Measurements from ENCODE around the gene ITPRIP.

The ITPRIP gene

DNA sequence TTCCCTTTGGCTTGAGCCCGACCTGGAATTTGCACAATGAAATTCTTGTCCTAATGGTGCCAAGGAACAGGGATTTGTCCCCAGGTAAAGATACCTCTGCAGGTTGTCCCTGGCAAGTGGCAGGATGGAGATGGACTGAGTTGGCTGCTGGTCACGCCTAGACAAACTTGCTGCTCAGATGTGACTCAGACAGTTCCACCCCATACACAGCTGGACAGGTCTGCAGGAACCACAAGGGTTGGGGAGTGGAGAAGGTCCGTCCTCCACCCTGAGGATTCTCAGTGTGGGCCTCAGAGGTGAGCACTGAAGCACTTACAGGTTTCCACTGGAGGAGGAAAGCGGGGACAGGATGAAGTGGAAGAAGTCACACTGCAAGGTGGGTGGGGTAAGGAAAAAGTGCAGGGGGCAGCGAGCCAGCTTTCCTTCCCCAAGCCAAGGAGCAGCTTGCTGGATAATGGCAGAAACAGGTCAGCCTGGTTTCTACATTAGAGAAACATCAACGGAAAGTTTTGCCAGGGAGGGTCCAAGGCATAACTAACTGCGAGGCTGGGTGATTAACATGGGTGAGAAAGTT lies 20.5 kb downstream of the ITPRIP start:
- TF ChIP-seq, protein P1, sequence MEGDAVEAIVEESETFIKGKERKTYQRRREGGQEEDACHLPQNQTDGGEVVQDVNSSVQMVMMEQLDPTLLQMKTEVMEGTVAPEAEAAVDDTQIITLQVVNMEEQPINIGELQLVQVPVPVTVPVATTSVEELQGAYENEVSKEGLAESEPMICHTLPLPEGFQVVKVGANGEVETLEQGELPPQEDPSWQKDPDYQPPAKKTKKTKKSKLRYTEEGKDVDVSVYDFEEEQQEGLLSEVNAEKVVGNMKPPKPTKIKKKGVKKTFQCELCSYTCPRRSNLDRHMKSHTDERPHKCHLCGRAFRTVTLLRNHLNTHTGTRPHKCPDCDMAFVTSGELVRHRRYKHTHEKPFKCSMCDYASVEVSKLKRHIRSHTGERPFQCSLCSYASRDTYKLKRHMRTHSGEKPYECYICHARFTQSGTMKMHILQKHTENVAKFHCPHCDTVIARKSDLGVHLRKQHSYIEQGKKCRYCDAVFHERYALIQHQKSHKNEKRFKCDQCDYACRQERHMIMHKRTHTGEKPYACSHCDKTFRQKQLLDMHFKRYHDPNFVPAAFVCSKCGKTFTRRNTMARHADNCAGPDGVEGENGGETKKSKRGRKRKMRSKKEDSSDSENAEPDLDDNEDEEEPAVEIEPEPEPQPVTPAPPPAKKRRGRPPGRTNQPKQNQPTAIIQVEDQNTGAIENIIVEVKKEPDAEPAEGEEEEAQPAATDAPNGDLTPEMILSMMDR (conservative IDR thresholded peaks at IDR 0.05): no peak
- H3K27ac ChIP-seq: no peak overlapping the region

DNA sequence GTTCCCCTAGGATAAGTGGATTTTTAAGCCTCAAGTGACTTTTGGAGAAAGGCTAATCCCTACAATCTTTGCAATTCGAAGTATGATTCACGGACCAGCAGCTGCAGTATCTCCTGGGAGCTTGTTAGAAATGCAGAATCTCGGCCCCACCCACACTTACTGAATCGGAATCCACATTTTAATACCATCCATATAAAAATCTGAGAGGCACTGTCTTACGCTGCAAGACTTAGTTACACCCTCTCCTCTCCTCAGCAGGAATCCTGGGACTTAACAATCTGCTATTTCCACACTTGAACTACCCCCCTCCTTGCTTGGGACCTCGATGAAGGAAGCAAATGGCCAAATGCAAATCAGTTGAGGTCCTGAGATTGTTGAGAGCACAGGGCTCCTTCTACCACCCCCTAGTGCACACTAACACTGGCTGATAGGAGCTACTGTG lies 21.0 kb downstream of the ITPRIP start:
- no peak overlapping the region for H3K27ac ChIP-seq
- TF ChIP-seq, protein P1 (conservative IDR thresholded peaks at IDR 0.05): no peak

DNA sequence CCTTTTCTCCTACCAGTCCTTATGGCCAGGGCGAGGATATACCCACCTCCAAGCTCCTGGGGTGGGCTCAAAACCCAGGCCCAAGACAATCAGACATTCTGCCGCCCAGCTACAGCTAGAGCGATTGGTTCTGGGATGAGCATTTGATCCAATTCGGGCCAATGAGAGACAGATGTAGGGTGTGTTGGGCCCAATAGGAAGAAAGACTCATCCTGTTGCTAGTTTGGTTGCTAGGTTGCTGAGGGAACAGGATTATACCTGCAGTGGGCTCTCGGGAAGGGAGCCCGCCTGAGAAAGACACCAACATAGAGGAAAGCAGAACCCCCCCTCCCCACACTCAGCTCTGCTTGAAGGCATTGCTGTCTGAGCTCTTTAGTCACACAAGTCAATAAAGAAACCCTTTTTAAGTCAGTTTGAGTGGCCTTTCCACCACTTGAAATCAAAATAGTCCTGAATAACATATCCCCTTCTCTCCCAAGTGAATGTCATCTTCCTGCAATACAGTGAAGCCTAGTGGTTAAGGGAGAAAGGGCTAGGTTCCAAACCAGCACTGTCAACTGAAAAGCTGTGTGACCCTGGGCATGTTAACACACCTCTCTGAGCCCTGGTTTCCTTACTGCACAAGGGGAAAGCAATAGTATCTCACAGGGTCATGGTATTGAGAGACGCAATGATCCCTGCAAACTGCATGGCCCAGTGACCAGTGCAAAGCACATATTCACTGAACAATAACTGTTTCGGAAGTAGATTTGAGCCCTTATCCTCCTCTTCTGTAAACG lies 21.8 kb downstream of the ITPRIP start:
- TF ChIP-seq, protein P1 (conservative IDR thresholded peaks at IDR 0.05): no peak

DNA sequence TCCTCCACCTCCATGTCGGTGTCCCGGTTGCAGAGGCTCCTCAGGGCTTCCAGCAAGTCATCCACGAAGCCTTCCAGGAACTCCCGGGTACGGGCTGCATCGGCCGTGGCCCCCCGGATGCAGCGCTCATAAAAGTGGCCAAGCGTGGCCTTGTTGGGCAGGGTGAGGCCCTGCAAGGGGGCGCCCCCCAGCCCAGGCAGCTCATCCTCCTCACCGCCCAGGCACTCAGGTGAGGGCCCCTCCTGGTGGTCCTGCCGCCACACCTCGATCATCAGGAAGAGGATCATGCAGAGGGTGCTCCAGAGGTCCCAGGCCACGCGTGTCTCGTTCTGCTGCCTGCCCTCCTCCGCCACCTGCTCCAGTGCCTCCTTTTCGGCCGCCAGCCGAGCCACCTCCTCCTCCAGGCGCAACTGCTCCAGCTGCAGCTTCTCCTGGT lies 22.8 kb downstream of the ITPRIP start:
- TF ChIP-seq, protein P1 (conservative IDR thresholded peaks at IDR 0.05): no peak
- H3K27ac ChIP-seq: no peak overlapping the region

More for the DNA sequence above, 21.8 kb downstream of the ITPRIP start:
- no peak overlapping the region for H3K27ac ChIP-seq

DNA sequence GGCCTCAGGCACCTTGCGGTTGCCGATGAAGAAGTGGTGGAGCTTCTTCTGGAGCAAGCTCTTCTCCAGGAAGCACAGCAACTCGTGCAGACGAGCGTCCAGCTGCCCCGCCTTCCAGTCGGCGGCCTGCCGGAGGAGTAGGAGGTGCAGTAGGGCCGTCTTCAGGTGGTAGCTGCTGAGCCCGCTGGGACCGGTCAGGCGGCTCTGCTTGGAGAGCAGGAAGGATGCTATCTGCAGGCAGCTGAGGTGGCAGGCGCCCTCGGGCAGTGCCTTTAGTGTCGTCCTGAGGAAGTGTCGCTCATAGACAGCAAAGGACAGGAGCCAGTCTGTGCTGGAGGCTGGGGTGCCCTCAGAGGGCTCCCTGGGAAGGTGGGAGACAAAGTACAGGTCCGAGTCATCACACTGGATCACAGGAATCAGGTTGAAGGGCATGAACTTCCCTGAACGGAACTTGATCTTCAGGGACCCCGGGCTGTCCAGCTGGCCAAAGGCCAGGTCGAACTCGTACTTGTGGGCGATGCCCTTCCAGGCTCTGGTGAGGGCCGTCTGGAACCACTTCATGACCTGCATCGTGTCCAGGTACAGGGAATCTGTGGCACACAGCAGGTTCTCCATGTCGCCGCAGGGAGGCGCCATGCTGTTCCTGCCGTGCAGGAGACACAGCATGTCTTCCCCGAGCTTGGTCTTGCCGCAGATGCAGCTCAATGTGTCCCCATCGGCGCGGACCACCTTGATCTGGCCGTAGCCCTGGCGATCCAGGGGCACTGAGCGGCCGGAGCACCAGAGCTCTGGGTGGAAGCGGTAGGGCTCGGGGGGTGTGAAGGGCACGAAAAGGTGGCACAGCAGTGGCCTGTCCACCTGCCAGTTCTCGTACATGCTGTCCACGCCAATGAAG lies 23.4 kb downstream of the ITPRIP start:
- no peak overlapping the region for H3K27ac ChIP-seq
- TF ChIP-seq, protein P1 (conservative IDR thresholded peaks at IDR 0.05): no peak

DNA sequence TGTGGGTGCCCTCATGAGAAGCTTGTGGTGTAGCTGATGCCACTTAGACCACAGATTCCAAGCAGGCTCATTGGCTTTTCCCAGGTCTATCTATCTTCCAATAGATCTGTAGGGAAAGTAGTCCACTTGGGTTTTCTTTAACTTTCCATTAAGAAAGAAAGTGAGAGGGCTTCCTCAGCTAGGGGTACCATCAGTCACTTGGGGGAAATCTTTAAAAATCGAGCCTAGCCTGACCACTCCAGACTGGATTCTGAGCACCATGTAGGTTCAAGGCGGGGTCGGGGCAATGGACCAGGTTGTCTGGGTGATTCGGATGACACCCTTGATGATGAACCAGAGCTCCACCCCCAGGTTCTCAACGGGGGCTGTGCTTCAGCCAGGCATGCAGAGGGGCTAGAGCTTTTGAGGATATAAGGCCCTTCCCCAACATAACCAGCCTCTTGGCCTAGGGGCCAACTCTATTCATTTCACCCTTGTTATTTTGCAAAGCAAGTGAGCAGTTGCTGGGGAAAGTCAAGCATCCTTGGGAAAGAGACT lies 27.0 kb downstream of the ITPRIP start:
- H3K27ac ChIP-seq: no peak overlapping the region
- TF ChIP-seq, protein P1 (conservative IDR thresholded peaks at IDR 0.05): no peak

Data from VCaP (cell line).